DND-41 (cell line): Measurements from ENCODE around the gene MRPL40.

Source experiments
- ATAC-seq: fragments of 200-7000 bp; cut with Tn5 transposase; 3 replicates; pipeline ENCODE4 v1.9.1; 2021; ENCODE audit warnings: low read depth; ENCODE audit not compliant: insufficient read depth
- DNase-seq: peaks from one replicate; pipeline ENCODE4 v3.0.0-alpha.2; 2020
- H2AFZ ChIP-seq: 2 replicates; pipeline ENCODE4 v1.6.0; 2012; ENCODE audit warnings: low read depth, low read length
- H3K27ac ChIP-seq: 2 replicates; pipeline ENCODE4 v1.5.1; 2012; ENCODE audit warnings: low read length, inconsistent platforms
- H3K27me3 ChIP-seq: fragments of 200-600 bp; sonication (generic); 2 replicates; pipeline ENCODE4 v1.6.0; 2012; ENCODE audit warnings: low read length, mild to moderate bottlenecking, inconsistent platforms; ENCODE audit not compliant: insufficient read depth, poor library complexity
- H3K36me3 ChIP-seq: 2 replicates; pipeline ENCODE4 v1.5.1; 2012; ENCODE audit warnings: low read length, inconsistent platforms; ENCODE audit not compliant: insufficient read depth
- H3K4me1 ChIP-seq: 2 replicates; pipeline ENCODE4 v1.5.1; 2012; ENCODE audit warnings: mild to moderate bottlenecking, low read length; ENCODE audit not compliant: insufficient read depth
- H3K4me2 ChIP-seq: 2 replicates; pipeline ENCODE4 v1.6.0; 2012; ENCODE audit warnings: mild to moderate bottlenecking, moderate library complexity, low read length, inconsistent platforms; ENCODE audit not compliant: insufficient read depth
- H3K4me3 ChIP-seq, 2 experiments: fragments of 200-600 bp in 1 of 2; shearing (Covaris generic) in 1 of 2; 2 replicates each; pipeline ENCODE4 v1.5.1; 2012 to 2016; ENCODE audit warnings: inconsistent platforms in 2 of 2, low read length in 2 of 2, mild to moderate bottlenecking in 2 of 2, low read depth in 1 of 2, moderate library complexity in 1 of 2
- H3K79me2 ChIP-seq: 2 replicates; pipeline ENCODE4 v1.6.0; 2012; ENCODE audit warnings: low read length, inconsistent platforms; ENCODE audit not compliant: insufficient read depth
- H3K9ac ChIP-seq: 2 replicates; pipeline ENCODE4 v1.6.0; 2012; ENCODE audit warnings: low read depth, mild to moderate bottlenecking, inconsistent platforms, low read length, moderate library complexity
- H3K9me3 ChIP-seq: 2 replicates; pipeline ENCODE4 v1.5.1; 2012; ENCODE audit warnings: low read length, moderate library complexity, mild to moderate bottlenecking, inconsistent platforms; ENCODE audit not compliant: insufficient read depth, severe bottlenecking
- H4K20me1 ChIP-seq: 2 replicates; pipeline ENCODE4 v1.6.0; 2012; ENCODE audit warnings: low read length; ENCODE audit not compliant: insufficient read depth
- EZH2 ChIP-seq: IDR thresholded peaks from 3 replicates; pipeline ENCODE4 v1.6.1; 2012; ENCODE audit warnings: borderline replicate concordance, low read depth, mild to moderate bottlenecking, moderate library complexity, low read length, inconsistent platforms; ENCODE audit not compliant: severe bottlenecking
- TF ChIP-seq, protein P1 (sequence below): IDR thresholded peaks from 2 replicates; pipeline ENCODE4 v1.5.1; 2012; ENCODE audit warnings: borderline replicate concordance, low read length, moderate library complexity, mild to moderate bottlenecking; ENCODE audit not compliant: poor library complexity, severe bottlenecking; ENCODE audit errors: extremely low read depth

Gene MRPL40

DNA sequence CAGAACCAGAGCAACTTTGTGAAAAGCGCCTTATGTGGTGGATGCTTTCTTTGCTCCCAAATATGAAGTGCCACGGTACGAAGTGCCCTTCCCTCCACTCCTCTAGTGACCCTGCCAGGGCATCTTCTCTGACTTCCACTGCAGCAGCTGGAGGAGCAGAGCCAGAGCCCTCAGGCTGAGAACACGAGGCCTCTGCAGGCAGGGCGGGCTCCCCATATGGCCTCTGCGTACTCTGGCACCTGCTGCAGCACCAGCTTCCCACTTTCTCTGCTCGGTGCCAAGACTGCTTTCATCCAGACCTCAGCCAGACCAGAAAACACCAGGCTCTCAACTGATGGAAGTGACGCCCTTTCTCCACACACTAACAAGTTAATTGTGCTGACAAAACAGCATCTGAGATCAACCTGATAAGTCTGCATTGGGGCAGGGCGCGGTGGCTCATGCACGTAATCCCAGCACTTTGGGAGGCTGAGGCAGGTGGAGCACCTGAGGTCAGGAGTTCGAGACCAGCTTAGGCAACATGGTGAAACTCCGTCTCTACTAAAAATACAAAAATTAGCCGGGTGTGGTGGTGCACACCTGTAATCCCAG is 33.9 kb downstream of the MRPL40 start:
- ATAC-seq (no peak), DNase-seq (no peak)
- Histone ChIP-seq H3K4me3 (no peak overlapping the region), H3K4me1 (no peaks in the 10 kb centered on the region), H3K9ac (no peak overlapping the region), H3K27ac (no peak overlapping the region), H3K9me3 (no peaks in the 10 kb centered on the region), H2AFZ (no peak overlapping the region), H3K4me2 (no peak overlapping the region), H3K27me3 (no peaks in the 10 kb centered on the region), H4K20me1 (peaks cover 30% of the 10 kb centered on the region), H3K36me3 (peaks cover 89% of the 10 kb centered on the region), H3K79me2 (peaks cover 19% of the 10 kb centered on the region)
- TF ChIP-seq EZH2 = no peak
- TF ChIP-seq, protein P1, sequence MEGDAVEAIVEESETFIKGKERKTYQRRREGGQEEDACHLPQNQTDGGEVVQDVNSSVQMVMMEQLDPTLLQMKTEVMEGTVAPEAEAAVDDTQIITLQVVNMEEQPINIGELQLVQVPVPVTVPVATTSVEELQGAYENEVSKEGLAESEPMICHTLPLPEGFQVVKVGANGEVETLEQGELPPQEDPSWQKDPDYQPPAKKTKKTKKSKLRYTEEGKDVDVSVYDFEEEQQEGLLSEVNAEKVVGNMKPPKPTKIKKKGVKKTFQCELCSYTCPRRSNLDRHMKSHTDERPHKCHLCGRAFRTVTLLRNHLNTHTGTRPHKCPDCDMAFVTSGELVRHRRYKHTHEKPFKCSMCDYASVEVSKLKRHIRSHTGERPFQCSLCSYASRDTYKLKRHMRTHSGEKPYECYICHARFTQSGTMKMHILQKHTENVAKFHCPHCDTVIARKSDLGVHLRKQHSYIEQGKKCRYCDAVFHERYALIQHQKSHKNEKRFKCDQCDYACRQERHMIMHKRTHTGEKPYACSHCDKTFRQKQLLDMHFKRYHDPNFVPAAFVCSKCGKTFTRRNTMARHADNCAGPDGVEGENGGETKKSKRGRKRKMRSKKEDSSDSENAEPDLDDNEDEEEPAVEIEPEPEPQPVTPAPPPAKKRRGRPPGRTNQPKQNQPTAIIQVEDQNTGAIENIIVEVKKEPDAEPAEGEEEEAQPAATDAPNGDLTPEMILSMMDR = no peak

DNA sequence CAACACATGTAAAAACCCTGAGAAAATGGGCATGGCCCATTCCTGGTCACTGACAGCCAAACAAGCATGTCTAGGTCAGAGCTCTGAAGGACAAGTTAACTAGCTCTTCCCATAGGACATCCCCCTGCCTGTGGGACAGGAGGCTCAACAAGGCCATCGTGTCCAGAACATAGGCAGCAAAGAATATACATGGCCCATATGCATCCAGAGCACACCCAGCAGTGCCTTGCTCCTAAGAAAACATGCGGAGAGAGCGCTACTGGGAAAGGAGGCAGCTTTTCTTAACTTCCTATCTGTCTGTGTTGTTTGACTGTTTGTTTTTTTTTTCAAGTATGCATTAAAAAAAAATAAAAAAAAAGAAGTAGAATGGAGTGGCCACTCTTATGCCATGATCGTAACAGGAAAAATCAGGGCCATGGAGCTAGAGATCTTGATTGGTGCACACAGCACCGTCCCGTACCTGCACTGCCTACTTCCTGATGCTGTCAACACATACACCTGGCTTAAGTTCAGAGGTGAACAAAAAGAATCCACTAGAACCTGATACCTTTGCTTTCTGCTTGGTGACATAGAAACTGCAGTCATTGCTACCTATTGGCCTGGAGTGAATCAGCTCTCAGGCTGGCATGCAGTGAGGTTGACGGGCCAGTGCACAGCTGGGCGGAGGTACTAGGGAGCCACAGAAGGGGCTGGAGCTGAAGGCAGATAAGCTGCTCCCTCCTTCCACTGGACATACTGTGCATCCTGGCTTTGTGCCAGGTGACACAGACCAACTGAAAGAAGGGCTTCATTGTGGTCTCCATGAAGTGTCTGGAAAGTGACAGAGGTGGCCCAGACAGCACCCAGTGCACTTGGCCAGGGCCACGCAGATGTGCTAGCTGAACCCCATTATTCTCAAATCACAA is 34.8 kb downstream of the MRPL40 start:
- peaks cover 38% of the 10 kb centered on the region for H4K20me1 ChIP-seq

DNA sequence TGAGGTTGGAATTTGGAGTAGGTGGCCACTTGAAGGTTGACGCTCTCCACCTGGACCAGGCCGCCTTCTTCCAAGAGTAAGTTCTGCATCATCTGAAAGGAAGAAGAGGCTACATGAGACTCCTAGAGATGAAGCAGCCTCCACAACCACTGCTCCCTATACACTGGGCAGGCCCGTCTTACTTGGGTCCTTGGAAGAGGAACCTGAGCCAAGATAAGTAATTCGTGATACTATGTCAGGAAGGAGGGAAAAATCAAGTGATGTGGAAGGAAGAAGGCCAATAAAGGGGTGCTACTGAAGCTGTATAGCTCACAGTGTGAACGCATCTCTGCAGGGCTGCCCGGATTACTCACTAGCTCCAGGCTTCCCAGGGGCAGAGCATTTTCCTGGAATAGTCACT is 35.6 kb downstream of the MRPL40 start:
- H3K4me3 ChIP-seq = no peak overlapping the region
- TF ChIP-seq, protein P1 = no peak
- no peak for TF ChIP-seq EZH2
- H2AFZ ChIP-seq = no peak overlapping the region
- H3K27me3 ChIP-seq = no peaks in the 10 kb centered on the region
- ATAC-seq (no peak), DNase-seq (no peak)
- no peak overlapping the region for H3K4me2 ChIP-seq
- no peaks in the 10 kb centered on the region for H3K4me1 ChIP-seq
- peaks cover 99% of the 10 kb centered on the region for H3K36me3 ChIP-seq
- no peak overlapping the region for H3K9ac ChIP-seq
- peaks cover 32% of the 10 kb centered on the region for H3K79me2 ChIP-seq
- no peaks in the 10 kb centered on the region for H3K9me3 ChIP-seq
- peaks cover 44% of the 10 kb centered on the region for H4K20me1 ChIP-seq
- H3K27ac ChIP-seq = no peak overlapping the region

More for the DNA sequence above, 34.8 kb downstream of the MRPL40 start:
- TF ChIP-seq, protein P1 = no peak
- TF ChIP-seq EZH2 = no peak
- Histone ChIP-seq H3K9me3 (no peaks in the 10 kb centered on the region), H3K27ac (no peak overlapping the region), H3K9ac (no peak overlapping the region), H3K4me1 (no peaks in the 10 kb centered on the region), H3K4me2 (no peak overlapping the region), H2AFZ (no peak overlapping the region), H3K36me3 (peaks cover 98% of the 10 kb centered on the region), H3K4me3 (no peak overlapping the region), H3K27me3 (no peaks in the 10 kb centered on the region), H3K79me2 (peaks cover 25% of the 10 kb centered on the region)
- DNase-seq = no peak
- no peak for ATAC-seq
